Measurements from ENCODE around the gene CSNK1G3.
A peak's percentile ranks its signal among the peaks of the same experiment; 100 is the strongest.
"Not testable (repeated sequence)": the region's sequence is repeated elsewhere in the genome, so short reads cannot be mapped to it uniquely, and the experiment has no call there.

Gene CSNK1G3

DNA sequence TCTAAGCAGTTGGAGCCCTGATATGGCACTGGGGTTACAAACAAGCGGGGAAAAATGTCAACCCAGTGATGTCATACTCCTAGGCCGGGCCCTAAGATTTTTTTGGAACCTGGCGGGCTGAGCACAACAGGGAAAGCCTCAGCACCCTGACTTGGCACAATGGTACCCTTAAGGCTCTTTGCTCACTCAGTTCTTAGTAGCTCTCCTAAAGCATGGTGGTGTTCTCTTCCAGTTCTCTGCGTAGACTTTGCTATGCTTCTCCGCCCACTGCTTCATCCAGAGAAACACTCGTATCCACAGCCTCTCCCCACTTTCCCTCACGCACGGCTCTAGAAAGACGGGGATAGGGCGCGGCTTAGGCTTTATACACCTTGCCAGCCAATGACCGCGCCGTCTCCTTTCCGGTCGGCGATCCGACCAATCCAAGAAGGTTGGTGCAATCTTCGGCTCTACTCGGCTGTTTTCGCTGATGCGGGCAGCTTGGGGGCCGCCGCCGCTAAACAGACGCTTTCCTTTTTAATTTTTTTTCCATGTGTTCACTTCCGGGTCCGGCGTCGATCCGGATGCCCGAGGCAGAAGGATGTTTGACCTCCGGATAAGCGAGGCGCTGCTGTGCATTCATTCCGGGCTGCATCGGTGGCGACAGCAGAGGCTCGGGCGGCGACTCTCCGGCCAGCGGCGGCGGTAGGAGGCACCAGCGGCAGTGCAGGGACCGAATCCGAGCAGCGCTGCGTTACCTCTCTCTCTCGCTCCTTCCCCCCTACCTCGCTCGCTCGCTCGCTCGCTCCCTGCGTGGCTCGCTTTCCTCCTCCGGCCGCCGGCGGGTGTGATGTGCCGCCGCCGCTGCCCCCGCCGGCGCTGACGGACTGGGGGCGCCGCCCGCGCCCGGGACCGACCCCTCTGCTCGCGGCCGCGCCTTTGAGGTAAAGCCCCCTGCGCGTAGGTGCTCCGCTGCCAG, at the start of gene CSNK1G3:
Gene CSNK1G3, plus strand, starts transcription at position 530 of the 958 bp plus-strand sequence. CDS start 33,487 bp downstream, outside the sequence.
- ATAC-seq (peak; percentile 90), DNase-seq (ENCODE audit: low spot score in 2 of 2) (peak; percentile 77 to 95)
- no peaks in the 10 kb centered on the region for H3K9me3 Mint-ChIP-seq
- peak within 1 kb of the TSS; percentile 95 for H3K27ac Mint-ChIP-seq
- H3K36me3 Mint-ChIP-seq: peaks cover 22% of the 10 kb centered on the region
- peak within 1 kb of the TSS; percentile 81 for H3K4me3 Mint-ChIP-seq
- H3K4me1 Mint-ChIP-seq: peaks cover 43% of the 10 kb centered on the region

DNA sequence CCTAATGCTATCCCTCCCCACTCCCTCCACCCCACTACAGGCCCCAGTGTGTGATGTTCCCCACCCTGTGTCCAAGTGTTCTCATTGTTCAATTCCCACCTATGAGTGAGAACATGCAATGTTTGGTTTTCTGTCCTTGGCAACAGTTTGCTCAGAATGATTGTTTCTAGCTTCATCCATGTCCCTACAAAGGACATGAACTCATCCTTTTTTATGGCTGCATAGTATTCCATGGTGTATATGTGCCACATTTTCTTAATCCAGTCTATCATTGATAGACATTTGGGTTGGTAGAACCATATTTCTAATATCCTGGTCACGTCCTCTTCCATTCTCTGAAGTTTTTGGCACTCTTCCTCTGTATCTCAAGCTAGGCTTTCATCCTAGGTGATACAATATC, 45.1 kb upstream of the CSNK1G3 start:
- not testable (repeated sequence) for H3K4me1 Mint-ChIP-seq; DNase-seq (ENCODE audit: low spot score in 2 of 2); ATAC-seq; H3K27ac Mint-ChIP-seq; H3K36me3 Mint-ChIP-seq; H3K4me3 Mint-ChIP-seq
- H3K9me3 Mint-ChIP-seq: peaks cover 13% of the 10 kb centered on the region

DNA sequence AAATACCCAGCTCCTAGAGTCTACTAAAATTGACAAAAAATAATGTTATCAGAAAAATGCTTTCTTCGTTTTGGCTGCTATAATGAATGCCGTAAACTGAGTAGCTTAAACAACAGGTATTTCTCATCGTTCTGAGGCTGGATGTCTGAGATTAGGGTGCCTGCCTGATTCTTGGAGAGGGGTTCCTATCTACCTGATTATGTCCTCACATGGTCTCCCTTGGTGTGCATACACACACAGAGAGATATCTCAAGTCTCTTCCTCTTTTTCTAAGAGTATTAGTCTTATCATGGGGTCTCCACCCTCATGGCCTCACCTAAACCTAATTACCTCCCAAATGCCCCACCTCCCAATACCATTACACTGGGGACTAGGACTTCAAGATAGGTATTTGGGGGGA, 40.6 kb upstream of the CSNK1G3 start:
- H3K9me3 Mint-ChIP-seq: peaks cover 13% of the 10 kb centered on the region
- no peak for ATAC-seq

DNA sequence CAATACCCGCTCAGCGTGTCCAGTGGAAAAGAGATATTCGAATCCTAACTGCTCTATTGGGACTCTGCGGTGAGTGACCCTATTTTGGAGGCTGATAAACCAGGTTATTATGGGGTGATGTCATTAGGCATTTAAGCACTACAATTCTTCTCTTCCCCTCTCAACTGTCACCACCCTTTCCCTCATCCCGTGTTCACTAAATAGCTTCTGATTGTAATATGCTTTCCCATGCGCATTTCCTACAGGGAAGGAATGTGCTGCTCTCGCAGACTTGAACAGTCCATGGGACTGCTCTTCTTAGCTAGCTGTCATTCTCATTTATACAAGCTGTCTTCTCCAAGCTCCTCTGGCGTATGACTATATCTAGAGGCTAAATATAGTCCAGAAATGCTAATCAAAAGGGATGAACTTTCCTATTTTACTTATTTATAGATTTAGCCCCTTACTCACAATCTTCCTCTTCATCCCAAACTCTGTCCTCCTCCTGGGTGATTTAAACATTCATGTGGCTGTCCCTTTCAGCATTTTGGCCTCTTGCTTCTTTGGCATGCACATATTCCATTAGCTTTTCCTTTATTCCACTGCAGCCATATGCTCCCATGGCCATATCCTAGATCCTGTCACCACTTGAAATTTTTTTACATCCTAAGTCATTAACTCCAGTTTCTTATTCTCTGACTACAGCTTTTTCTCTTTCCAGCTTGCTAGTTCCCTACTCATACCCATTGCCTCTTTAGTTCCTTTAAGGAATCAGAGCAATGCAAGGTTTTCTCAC, 39.6 kb upstream of the CSNK1G3 start:
- H3K4me3 Mint-ChIP-seq: no peak overlapping the region
- peaks cover 9% of the 10 kb centered on the region for H3K9me3 Mint-ChIP-seq
- H3K27ac Mint-ChIP-seq: no peak overlapping the region
- DNase-seq (ENCODE audit: low spot score in 2 of 2) (no peak), ATAC-seq (no peak)
- H3K36me3 Mint-ChIP-seq: no peaks in the 10 kb centered on the region
- H3K4me1 Mint-ChIP-seq: no peaks in the 10 kb centered on the region

More for the DNA sequence above, 40.6 kb upstream of the CSNK1G3 start:
- no peak overlapping the region for H3K4me3 Mint-ChIP-seq
- no peaks in the 10 kb centered on the region for H3K36me3 Mint-ChIP-seq
- H3K4me1 Mint-ChIP-seq: no peaks in the 10 kb centered on the region
- H3K27ac Mint-ChIP-seq: no peak overlapping the region
- DNase-seq (ENCODE audit: low spot score in 2 of 2): no peak

DNA sequence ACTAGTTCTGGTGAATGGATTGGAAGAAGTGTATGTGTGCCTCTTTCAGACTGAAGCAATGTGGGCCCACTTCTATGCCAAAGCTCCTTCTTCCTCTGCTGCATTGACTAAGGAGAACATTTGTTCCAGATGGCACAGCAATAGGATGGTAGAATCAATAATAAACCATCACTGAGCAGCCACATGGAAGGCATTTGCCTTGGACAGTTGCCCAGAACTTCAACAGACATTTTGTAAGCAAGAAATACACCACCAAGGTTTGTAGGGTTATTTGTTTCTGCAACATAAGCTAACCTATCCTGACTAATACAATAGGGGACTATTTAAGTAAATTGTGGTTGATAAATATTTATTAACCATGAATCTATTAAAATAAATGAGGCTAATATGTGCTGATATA, 37.7 kb upstream of the CSNK1G3 start:
- no peak for DNase-seq (ENCODE audit: low spot score in 2 of 2)
- Mint-ChIP-seq H3K4me3 (no peak overlapping the region), H3K36me3 (no peaks in the 10 kb centered on the region), H3K4me1 (no peaks in the 10 kb centered on the region), H3K27ac (no peak overlapping the region), H3K9me3 (peaks cover 6% of the 10 kb centered on the region)
- no peak for ATAC-seq

DNA sequence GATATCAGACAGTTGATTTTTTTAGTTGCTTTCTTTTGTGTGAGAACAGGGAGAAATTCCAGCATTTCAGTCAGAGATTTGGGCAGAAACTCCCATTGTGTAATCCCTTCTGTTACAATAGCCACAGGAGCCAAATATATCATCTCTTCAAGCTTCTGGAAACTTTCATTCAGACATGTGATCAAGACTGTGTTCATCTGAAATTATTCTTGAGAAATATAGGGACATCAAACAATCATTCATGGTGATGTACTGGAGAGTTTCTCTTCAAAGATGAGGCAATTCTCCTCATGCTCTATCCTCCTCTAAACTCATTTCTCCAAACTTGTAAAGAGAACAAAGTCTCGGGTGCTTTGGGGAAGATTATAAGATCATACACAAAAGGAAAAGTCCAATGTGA, 35.2 kb upstream of the CSNK1G3 start:
- no peak for DNase-seq (ENCODE audit: low spot score in 2 of 2)
- ATAC-seq: no peak
- Mint-ChIP-seq H3K9me3 (no peaks in the 10 kb centered on the region), H3K4me1 (no peaks in the 10 kb centered on the region), H3K4me3 (no peak overlapping the region), H3K27ac (no peak overlapping the region), H3K36me3 (no peaks in the 10 kb centered on the region)

DNA sequence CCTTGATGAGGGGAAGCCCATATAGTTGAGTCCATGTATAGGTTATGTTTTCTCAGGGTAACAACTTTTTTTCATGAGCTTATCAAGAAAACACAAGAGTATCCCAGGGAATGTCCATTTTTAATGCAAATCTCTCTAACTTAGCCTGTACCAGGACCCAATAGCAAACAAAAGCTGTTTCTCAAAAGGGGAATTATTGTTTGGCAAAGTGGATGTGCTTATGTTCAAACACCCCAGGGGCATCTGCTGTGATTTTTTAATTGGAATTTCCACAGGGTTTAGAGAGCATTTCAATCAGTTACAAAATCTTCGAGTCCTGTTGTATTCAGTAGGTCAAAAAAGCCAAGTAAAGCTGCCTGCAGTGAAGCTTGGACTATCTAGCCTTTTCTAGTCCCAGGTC, 33.4 kb upstream of the CSNK1G3 start:
- Mint-ChIP-seq H3K9me3 (no peaks in the 10 kb centered on the region), H3K27ac (no peak overlapping the region), H3K36me3 (no peaks in the 10 kb centered on the region), H3K4me3 (no peak overlapping the region), H3K4me1 (no peaks in the 10 kb centered on the region)
- DNase-seq (ENCODE audit: low spot score in 2 of 2): no peak
- no peak for ATAC-seq

DNA sequence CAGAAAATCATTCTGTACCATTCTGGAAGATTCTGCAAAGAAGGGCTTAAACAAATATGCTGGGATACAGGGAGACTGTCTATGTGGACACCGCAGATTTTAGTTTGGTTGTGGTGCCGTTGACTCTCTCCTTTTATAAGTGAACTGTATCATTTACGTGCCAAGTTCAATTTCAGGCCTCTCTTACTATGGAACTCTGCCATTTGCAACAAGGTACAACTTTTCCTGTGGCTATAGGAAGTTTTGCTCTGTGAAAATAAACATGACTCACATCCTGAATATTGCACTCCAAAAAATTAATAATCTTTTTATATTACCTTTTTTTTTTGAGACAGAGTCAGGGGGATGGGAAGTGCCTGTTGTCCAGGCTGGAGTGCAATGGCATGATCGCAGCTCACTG, 29.7 kb upstream of the CSNK1G3 start:
- Mint-ChIP-seq H3K36me3 (no peaks in the 10 kb centered on the region), H3K4me3 (no peak overlapping the region), H3K27ac (no peak overlapping the region), H3K4me1 (no peaks in the 10 kb centered on the region), H3K9me3 (no peaks in the 10 kb centered on the region)
- DNase-seq (ENCODE audit: low spot score in 2 of 2): no peak
- ATAC-seq: no peak

DNA sequence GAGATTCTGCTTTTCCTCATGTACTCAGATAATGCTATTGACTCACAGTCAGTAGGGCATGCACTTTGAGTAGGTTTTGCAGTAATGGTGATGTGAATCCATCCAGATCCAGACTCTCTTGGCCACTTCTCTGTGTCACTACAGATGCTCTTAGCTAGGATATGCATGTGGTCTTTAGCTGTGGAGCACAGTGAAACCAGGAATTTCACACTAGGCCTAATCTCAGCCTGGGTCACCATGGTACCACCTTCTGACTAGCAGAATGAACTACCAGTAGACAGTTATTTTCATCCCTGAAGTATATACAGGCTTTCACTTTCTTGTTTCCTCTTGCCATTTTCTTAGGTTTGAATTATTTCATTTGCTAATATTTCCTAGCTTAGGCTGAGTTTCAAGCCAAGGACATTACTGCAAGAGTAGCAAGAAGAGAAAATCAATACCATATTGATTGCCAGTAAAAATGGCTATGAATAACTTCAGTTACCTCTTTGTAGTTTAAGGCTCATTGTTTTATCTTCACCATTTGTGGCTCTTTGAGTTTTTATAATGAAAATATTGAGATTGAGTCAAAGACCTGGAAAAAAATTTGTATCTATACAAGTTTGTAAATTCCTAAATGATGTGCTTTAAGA, 28.4 kb upstream of the CSNK1G3 start:
- Mint-ChIP-seq H3K9me3 (no peaks in the 10 kb centered on the region), H3K4me3 (no peak overlapping the region), H3K4me1 (no peaks in the 10 kb centered on the region), H3K27ac (no peak overlapping the region), H3K36me3 (no peaks in the 10 kb centered on the region)
- no peak for ATAC-seq
- DNase-seq (ENCODE audit: low spot score in 2 of 2): no peak

DNA sequence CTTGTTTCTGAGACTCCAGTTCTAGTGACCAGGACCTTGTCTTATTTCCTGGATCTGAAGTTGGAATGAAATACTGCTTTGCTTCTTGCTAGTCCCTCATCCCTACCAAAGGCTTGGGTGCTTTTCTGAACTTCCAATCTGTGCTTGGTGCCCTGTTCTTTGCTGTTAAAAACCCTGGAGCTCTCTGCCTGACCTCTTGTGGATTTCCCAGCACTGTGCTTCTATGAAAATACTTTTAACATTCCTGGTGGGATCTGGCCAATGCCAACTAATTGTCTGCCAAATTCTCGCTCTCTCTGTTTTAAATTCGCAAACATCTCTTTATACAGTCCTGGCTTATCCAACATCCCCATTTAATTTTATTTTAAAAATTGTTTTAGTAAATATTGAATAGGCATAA, 26.7 kb upstream of the CSNK1G3 start:
- H3K27ac Mint-ChIP-seq: no peak overlapping the region
- no peaks in the 10 kb centered on the region for H3K9me3 Mint-ChIP-seq
- H3K4me3 Mint-ChIP-seq: no peak overlapping the region
- no peak for DNase-seq (ENCODE audit: low spot score in 2 of 2)
- no peaks in the 10 kb centered on the region for H3K36me3 Mint-ChIP-seq
- ATAC-seq: no peak
- no peaks in the 10 kb centered on the region for H3K4me1 Mint-ChIP-seq

DNA sequence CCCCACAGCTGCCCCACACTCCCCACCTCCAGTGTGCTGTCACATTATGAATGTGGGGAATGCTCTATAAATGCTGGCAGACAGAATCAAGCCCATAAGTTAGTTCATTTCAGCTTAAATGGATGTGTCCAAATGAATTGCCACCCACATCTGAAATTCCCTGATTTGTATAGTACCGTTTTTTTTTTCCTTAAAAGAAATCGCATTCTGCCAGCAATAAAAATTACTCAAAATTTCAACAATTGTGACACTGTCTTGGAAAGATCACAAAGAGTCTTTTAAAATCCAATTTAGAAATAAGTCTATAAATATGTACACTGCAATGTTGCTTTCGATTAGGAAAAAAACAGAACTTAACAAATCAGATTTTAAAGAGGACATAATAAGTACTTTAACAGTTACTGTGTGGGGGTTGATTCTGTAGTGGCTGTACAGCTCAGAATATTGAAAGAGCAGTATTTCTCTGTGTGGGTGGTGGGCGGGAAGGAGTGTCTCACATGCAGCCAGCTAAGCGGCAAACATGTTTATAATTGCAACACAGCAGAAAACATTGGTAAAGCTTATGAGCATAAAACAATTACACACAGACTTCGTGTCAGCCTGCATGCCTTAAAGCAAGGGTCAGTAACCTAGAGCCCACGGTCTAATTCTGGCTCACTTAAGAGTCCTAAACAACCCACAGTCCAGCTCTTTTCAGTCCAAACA, 24.9 kb upstream of the CSNK1G3 start:
- Mint-ChIP-seq H3K4me1 (no peaks in the 10 kb centered on the region), H3K9me3 (no peaks in the 10 kb centered on the region), H3K27ac (no peak overlapping the region), H3K4me3 (no peak overlapping the region), H3K36me3 (no peaks in the 10 kb centered on the region)
- ATAC-seq (no peak), DNase-seq (ENCODE audit: low spot score in 2 of 2) (no peak)

DNA sequence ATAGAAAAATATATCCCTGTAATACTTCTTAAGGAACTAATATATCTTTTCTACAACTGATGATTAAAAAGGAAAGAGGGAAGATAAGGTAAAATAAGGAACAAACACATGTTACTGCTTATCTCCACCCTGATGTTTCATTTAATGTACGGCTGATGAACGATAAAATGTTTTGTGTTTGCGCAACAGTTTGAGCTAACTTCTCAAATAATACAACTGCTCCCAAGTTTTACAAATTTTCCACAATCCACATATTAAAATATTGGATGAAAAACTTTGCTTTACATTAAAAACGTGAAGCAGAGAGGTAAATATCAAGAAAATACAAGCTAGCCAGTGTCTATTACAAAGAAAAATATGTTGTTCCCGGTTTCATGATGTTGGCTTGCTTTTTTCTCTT, 21.0 kb upstream of the CSNK1G3 start:
- no peaks in the 10 kb centered on the region for H3K4me1 Mint-ChIP-seq
- no peaks in the 10 kb centered on the region for H3K9me3 Mint-ChIP-seq
- ATAC-seq (no peak), DNase-seq (ENCODE audit: low spot score in 2 of 2) (no peak)
- no peak overlapping the region for H3K27ac Mint-ChIP-seq
- H3K4me3 Mint-ChIP-seq: no peak overlapping the region
- no peaks in the 10 kb centered on the region for H3K36me3 Mint-ChIP-seq

DNA sequence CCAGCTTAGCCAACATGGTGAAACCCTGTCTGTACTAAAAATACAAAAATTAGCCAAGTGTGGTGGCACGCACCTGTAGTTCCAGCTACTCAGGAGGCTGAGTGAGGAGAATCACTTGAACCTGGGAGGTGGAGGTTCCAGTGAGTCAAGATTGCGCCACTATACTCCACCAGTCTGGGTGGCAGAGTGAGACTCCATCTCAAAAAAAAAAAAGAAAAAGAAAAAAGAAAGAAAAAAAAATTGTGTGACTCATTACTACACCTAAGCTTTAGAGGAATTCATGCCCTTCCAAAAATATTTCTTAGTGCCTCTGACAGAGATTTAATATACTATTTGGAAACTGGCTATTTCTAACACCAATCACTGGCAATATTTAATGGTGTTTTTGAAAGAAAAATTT, 16.8 kb upstream of the CSNK1G3 start:
- H3K4me3 Mint-ChIP-seq; H3K4me1 Mint-ChIP-seq; H3K36me3 Mint-ChIP-seq; ATAC-seq; DNase-seq (ENCODE audit: low spot score in 2 of 2); H3K27ac Mint-ChIP-seq; H3K9me3 Mint-ChIP-seq: not testable (repeated sequence)

DNA sequence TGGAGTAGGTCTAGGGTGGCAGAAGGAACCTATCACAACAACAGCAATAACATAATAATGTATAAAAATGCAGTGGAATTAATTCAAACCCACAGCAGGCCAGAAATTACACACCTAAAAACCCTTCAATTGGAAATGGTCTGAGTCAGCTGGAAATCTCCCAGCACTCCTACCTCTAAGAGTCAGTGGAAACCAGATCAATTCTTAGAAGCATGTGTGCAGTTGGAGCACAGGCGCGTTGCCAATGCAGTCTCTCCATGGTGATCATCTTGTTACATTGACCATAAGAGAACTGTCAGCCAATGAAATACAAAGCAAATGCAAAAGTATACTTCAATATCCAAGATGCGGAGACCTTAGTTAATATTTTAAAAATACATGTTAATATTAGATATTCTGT, 15.1 kb upstream of the CSNK1G3 start:
- no peak overlapping the region for H3K27ac Mint-ChIP-seq
- H3K36me3 Mint-ChIP-seq: no peaks in the 10 kb centered on the region
- H3K4me1 Mint-ChIP-seq: no peaks in the 10 kb centered on the region
- no peaks in the 10 kb centered on the region for H3K9me3 Mint-ChIP-seq
- DNase-seq (ENCODE audit: low spot score in 2 of 2) (no peak), ATAC-seq (no peak)
- no peak overlapping the region for H3K4me3 Mint-ChIP-seq

DNA sequence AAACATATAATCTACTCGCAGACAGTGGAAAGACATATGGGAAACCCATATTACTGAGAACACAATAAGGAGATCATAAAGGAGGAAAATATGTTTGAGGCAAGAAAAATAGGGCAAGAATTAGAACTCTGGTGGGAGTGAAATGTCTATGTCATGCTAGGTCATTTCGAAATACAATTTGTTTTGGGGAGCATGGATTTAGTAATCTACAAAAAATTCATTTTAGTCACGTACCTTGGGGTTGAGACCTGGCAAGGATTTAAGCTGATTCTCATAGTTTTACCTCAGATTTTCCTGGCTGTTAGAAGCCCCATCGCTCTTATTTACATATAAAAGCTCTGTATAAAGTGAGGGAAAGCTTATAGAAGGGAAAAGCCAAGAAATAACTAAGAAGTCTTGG, 11.5 kb upstream of the CSNK1G3 start:
- Mint-ChIP-seq H3K36me3 (no peaks in the 10 kb centered on the region), H3K4me3 (no peak overlapping the region), H3K4me1 (no peaks in the 10 kb centered on the region), H3K9me3 (no peaks in the 10 kb centered on the region), H3K27ac (no peak overlapping the region)
- DNase-seq (ENCODE audit: low spot score in 2 of 2): no peak
- ATAC-seq: no peak

Data from stimulated activated effector memory CD8-positive, alpha-beta T cell treated with anti-CD3 and anti-CD28 coated beads, Interleukin-12 subunit alpha, Interleukin-12 subunit beta, amount 100 ng/mL, for 72 hours (primary cell).